Mononuclear cell (primary cell): ENCODE data around the gene LAMTOR3. TPM values are rescaled to one million over a fixed set of nuclear protein-coding genes. Genes with fewer than 3 reads are reported as not detected.
"Not testable (repeated sequence)": the region's sequence is repeated elsewhere in the genome, so short reads cannot be mapped to it uniquely, and the experiment has no call there.

ENCODE experiments used
- H3K27me3 ChIP-seq: 2 replicates; pipeline ENCODE4 v1.6.0; 2011; ENCODE audit warnings: low read length, control low read depth; ENCODE audit not compliant: insufficient read depth
- H3K4me1 ChIP-seq: 2 replicates; pipeline ENCODE4 v1.5.1; 2011; ENCODE audit warnings: mild to moderate bottlenecking, low read length, control low read depth; ENCODE audit not compliant: insufficient read depth
- H3K4me3 ChIP-seq: 2 replicates; pipeline ENCODE4 v1.5.1; 2011; ENCODE audit warnings: mild to moderate bottlenecking, low read length, moderate library complexity
- H3K9me3 ChIP-seq: 2 replicates; pipeline ENCODE4 v1.5.1; 2011; ENCODE audit warnings: low read depth, mild to moderate bottlenecking, control low read depth, low read length
- total RNA-seq: library from RNA; depleted of rRNA; stranded (reverse); fragments of >200 nt; gene quantifications from one replicate; pipeline ENCODE4 v1.2.3, GENCODE V29; 2012

LAMTOR3 gene
- total RNA-seq, 1 donor: 41.0 TPM

DNA sequence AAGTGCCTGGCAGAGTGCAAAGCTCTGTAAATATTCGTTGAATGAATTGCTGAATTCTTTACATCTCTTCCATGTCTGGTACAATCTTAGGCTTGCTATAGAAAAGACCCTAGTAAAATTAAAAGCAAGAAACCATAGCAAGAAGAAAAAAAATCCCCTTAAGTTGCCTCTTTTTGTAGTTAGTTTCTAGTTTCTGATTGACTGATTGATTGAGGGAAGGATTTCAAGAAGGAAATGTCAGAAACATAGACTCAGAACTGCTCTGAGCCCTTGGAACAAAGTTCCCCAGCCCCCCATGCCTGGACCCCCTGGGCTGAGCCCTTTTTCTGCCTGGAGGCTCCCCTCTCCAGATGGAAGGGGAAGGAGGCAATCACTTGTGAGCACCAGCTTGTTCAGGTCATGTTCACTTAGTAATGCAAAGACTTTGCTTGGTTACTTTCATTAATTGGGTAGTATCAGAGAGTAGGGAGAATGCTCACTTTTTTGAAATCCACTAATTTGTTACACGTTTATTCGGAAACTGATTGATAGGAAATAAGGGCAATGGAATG, 42.0 kb downstream of the LAMTOR3 start:
- Histone ChIP-seq H3K27me3 (no peaks in the 10 kb centered on the region), H3K9me3 (no peaks in the 10 kb centered on the region), H3K4me1 (peaks cover 65% of the 10 kb centered on the region), H3K4me3 (no peak overlapping the region)

DNA sequence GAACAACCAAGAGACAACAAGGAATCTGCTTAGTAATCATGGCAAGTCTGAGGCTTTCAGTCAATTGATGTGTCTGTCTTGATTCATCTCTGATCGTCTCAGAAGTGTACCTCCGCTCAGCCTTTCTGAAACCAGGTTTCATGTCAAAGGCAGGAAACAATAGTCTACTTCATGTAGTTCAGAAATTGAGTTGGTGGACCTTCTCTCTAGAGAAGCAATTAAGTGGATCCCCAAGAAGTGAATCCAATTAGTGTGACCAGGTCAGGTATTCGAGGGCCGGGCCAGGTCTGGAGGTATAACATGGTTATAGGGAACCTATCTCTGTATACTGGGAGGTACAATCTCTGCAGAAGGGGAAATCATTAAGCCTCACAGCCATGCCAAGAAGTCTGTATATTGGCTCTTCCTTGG, 45.6 kb downstream of the LAMTOR3 start:
- no peaks in the 10 kb centered on the region for H3K9me3 ChIP-seq

DNA sequence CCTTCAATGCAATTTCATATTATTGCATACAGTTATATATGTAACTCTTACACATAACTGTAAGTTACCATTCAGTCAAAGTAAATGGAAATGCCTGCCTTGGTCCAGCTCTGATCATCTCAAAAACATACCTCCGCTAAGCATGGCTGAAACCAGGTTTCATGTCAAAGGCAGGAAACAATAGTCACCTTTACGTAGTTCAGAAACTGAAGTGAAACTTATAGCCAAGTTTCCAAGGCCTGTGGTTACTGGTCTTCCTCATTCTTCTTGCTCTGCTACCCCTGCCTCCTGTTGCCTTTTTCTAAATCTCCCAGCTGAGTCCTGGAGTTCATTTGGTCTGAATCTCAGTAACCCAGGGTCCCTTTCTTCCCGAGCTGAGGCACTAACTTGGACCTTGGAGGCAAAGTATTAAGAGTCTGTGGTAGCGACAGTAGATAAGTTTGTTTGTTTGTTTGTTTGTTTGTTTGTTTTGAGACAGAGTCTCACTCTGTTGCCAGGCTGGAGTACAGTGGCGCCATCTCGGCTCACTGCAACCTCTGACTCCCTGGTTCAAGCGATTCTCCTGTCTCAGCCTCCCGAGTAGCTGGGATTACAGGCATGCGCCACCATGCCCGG, 46.8 kb downstream of the LAMTOR3 start:
- H3K27me3 ChIP-seq: no peaks in the 10 kb centered on the region
- H3K9me3 ChIP-seq: no peaks in the 10 kb centered on the region
- H3K4me1 ChIP-seq: peaks cover 54% of the 10 kb centered on the region
- H3K4me3 ChIP-seq: no peak overlapping the region

More for the DNA sequence above, 45.6 kb downstream of the LAMTOR3 start:
- peaks cover 62% of the 10 kb centered on the region for H3K4me1 ChIP-seq
- H3K4me3 ChIP-seq: no peak overlapping the region
- H3K27me3 ChIP-seq: no peaks in the 10 kb centered on the region

DNA sequence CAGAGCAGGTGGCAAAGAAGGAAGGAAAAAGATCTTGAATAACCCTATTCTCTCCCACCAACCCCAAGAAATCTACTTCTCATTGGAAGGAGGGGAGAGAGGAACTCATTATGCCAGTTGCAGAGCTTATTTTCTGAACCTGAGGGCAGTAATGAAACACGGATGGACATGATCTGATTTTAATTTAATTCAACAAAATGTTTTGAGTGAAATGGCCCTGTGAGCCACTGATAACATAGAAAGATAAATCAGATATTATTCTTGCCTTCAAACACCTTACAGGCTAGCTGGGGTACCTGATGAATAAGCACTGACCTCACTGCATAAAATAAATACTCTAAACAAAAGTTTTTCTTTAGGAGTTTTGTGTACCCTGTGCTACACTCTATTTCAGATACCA, 47.3 kb downstream of the LAMTOR3 start:
- H3K4me1 ChIP-seq: peaks cover 54% of the 10 kb centered on the region
- no peaks in the 10 kb centered on the region for H3K27me3 ChIP-seq
- H3K4me3 ChIP-seq: no peak overlapping the region
- no peaks in the 10 kb centered on the region for H3K9me3 ChIP-seq

DNA sequence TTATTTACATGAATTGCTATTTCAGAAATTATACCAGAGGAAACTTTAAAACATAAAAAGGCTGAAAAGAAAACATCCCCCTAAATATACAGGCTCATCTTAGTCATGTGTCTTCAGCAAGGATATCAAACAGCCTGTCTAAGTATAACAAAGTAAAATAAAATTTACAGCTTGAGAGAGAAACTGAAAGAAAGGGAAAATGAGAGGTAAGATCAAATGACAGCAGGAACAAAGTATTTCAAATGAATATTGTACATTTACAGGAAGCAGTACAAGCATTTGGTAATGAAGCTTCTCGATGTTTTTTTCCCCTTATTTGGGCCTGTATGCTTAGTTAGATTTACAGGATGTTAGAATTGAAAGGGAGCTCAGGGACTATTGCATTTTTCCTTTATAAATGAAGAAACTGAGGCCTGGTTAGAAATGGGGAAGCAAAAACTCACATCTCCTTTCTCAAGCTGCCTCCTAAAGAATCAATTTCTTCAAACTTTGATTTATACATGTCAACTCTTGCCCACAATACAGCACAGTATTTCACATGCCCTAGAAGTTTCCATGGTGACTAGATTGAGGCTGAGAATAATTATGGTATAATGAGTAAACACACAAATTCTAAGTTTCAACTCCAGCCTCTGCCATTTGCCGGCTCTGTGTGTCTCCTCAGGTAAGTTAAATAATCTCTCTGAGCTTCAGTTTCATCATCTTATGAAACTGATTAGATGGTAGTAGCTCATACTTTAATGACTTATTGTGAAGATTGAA, 48.3 kb downstream of the LAMTOR3 start:
- Histone ChIP-seq H3K9me3 (no peaks in the 10 kb centered on the region), H3K4me1 (peaks cover 45% of the 10 kb centered on the region), H3K4me3 (no peak overlapping the region), H3K27me3 (no peaks in the 10 kb centered on the region)

DNA sequence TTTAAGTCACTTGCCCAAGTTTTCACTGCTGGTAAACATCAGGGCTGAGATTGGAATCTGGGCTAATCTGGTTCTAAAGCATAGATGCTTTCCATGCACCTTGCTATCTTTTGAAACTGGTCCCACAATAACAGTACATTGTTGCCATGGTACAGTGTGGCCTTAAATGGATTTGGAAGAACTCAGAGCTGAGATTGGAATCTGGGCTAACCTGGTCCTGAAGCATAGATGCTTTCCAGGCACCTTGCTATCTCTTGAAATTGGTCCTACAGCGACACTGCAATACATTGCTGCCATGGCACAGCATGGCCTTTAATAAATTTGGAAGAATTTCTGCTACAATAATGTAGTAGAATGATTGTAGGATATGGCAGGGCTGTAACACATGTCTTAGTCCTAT, 49.0 kb downstream of the LAMTOR3 start:
- H3K4me1 ChIP-seq: peaks cover 40% of the 10 kb centered on the region
- no peak overlapping the region for H3K4me3 ChIP-seq
- no peaks in the 10 kb centered on the region for H3K9me3 ChIP-seq
- H3K27me3 ChIP-seq: no peaks in the 10 kb centered on the region

DNA sequence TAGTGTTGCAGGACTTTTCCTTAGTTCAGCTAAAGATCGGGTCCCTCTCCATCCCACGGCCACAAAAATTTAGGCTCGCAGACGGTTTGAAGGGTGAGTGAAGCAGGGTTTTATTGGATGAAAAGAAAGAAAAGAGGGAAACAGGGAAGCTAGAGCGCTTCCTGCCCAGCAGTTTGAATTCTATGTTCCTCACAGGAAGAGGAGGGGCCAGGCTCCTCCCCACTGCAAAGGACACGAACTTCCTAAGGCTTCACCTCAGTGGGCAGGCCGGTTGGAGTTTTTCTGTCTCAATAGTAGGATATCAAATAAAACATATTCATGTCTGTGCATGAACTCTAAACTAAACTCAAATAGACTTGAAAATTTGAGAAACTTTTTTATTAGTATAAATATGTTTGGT, 50.2 kb downstream of the LAMTOR3 start:
- H3K4me3 ChIP-seq: no peak overlapping the region
- H3K27me3 ChIP-seq: no peaks in the 10 kb centered on the region
- no peaks in the 10 kb centered on the region for H3K9me3 ChIP-seq
- peaks cover 40% of the 10 kb centered on the region for H3K4me1 ChIP-seq

DNA sequence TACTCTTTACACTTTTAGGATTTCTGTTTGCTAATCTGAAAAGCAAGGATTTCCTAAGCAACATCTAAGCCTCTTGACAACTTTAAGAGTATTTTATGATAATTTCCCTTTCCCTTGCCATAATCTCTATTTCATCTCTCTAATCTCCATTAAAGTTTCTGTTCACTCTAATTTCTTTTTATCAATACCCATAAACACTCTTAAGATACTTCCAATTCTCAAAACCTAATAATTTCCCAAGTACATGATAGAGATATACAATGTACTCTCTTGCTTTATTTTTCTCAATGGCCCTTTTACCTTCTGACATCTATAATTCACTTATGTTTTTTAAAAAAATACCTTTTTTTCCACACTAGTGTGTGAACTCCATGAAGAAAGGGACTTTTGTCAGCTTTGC, 50.8 kb downstream of the LAMTOR3 start:
- Histone ChIP-seq H3K4me1 (peaks cover 40% of the 10 kb centered on the region), H3K4me3 (no peak overlapping the region), H3K9me3 (no peaks in the 10 kb centered on the region), H3K27me3 (no peaks in the 10 kb centered on the region)

DNA sequence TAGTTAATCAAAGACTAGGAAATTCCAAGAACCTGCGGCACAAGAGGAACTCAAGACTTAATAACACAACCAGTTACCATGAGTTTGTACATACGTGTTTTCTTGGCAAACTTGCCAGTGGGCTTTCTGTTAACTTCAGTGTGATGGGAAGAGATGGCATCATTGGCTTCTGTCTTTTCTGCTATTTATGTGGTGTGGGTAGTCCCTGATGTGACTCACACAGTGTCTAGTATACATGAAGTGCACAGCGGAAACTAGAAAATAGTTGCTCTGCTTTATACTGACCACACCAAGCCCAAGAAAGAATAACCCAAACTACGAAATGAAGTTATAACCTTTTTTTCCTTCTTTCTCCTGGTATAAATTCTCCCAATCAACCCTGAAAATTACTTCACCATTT, 53.1 kb downstream of the LAMTOR3 start:
- Histone ChIP-seq H3K9me3 (no peaks in the 10 kb centered on the region), H3K4me3 (no peak overlapping the region), H3K27me3 (no peaks in the 10 kb centered on the region), H3K4me1 (peaks cover 20% of the 10 kb centered on the region)

DNA sequence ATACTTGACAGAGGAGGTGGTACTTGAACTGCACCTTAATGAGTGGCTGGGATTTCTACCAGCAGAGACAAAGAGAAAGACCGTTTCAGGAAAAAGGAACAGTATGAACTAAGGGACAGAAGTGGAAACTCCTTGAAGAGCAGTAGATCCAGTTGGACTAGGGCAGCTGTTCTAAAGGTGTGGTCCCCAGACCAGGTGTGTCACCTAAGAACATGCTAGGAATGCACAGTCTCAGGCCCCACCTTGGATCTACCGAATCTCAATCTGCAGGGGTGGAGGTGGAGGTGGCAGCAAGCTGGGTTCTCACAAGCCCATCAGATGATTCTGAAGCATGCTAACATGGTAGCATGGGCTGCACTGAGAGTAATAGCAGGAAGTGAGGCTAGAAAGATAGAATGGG, 55.3 kb downstream of the LAMTOR3 start:
- H3K4me3 ChIP-seq: no peak overlapping the region
- H3K4me1 ChIP-seq: peaks cover 4% of the 10 kb centered on the region

DNA sequence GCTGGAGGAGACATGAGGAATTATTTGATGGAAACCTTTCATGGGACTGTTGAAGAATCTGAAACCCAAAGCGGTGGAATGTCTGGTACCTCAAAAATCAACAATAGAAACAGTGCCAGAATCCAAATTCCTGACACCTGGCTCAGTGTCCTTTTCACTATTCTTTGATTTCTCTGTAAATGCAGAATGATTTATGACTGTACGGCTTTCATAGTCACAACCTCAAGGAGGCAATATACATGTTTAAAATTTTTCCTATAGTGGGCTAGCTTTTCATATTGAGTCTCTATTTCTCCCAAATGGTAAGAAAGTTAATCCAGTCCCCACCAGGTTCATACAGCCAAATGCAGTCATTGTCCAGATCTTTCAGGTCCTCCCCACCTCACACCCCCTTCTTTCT, 58.3 kb downstream of the LAMTOR3 start:
- no peaks in the 10 kb centered on the region for H3K27me3 ChIP-seq
- no peak overlapping the region for H3K4me3 ChIP-seq
- no peaks in the 10 kb centered on the region for H3K9me3 ChIP-seq
- peaks cover 2% of the 10 kb centered on the region for H3K4me1 ChIP-seq

More for the DNA sequence above, 55.3 kb downstream of the LAMTOR3 start:
- no peaks in the 10 kb centered on the region for H3K9me3 ChIP-seq
- H3K27me3 ChIP-seq: no peaks in the 10 kb centered on the region

DNA sequence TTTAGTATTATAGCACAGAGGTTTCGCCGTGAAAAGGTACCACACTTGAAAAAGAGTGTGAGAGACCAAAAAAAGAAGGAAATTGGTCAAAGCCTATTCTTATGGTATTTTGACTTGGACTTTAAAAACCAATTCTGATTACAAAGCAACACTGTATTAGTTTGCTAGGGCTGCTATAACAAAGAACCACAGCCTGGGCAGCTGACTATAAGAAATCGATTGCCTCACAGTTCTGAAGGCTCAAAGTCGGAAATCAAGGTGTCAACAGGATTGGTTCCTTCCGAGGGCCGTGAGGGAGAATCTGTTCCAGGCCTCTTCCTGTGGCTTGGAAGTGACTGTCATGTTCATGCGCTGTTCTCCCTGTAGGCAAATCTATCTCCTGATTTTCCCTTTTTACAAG, 59.7 kb downstream of the LAMTOR3 start:
- no peaks in the 10 kb centered on the region for H3K9me3 ChIP-seq
- no peak overlapping the region for H3K4me3 ChIP-seq
- peaks cover 2% of the 10 kb centered on the region for H3K4me1 ChIP-seq

DNA sequence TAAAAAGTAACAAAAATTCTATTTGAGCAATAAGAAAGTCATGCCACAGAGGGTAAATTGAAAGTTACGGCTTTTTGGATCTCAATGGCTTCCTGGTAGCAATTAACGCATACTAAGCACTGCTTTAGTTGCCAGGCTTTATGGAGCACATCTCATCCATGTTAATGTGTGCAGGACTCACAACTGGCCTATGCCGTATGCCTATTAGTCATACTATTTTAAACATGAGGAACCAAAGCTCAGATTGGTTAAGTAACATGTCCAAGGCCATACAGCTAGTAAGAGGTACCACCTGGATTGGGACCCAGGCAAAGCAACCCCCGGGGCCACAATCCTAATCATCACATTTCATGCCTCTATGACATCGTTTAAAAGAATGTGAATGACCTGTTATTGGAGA, 60.5 kb downstream of the LAMTOR3 start:
- Histone ChIP-seq H3K4me1 (peaks cover 2% of the 10 kb centered on the region), H3K27me3 (no peaks in the 10 kb centered on the region), H3K4me3 (no peak overlapping the region), H3K9me3 (no peaks in the 10 kb centered on the region)

More for the DNA sequence above, 59.7 kb downstream of the LAMTOR3 start:
- no peaks in the 10 kb centered on the region for H3K27me3 ChIP-seq

DNA sequence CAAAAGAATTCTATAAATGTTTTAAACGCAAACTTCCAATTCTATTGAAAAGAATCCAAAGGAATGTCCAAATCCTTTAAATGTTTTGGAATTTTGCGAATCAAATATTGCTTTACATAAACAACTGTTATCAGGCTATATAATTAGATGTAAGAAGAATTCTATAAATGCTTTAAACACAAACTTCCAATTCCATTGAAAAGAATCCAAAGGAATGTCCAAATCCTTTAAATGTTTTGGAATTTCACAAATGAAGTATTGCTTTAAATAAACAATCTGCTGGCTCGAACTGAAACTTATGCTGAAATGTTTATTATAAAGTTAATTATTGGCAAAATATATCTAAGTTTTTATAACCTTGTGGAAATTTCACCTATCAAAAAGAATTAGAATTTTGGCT, 61.5 kb downstream of the LAMTOR3 start:
- Histone ChIP-seq H3K27me3 (no peaks in the 10 kb centered on the region), H3K4me1 (peaks cover 5% of the 10 kb centered on the region), H3K4me3 (no peak overlapping the region), H3K9me3 (no peaks in the 10 kb centered on the region)

DNA sequence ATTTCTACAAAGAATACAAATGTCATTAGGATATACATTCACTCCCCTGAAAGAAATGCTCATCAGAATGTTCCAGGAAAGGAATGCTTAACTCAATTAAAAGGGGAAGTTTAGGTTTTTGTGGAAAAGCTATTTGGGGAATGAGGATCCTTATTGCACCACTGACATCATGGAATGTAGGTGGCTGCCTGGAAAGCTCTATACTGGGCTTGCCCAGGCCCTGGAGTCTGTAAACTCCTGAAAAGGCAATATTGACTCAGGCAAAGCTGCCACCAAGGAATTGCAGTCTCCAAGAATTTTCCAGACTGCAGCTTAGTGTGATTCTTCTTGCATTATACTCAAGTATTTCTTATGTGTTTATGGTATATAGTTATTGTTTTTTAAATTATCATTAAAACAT, 61.9 kb downstream of the LAMTOR3 start:
- Histone ChIP-seq H3K9me3 (no peaks in the 10 kb centered on the region), H3K4me1 (peaks cover 9% of the 10 kb centered on the region), H3K27me3 (no peaks in the 10 kb centered on the region), H3K4me3 (no peak overlapping the region)

DNA sequence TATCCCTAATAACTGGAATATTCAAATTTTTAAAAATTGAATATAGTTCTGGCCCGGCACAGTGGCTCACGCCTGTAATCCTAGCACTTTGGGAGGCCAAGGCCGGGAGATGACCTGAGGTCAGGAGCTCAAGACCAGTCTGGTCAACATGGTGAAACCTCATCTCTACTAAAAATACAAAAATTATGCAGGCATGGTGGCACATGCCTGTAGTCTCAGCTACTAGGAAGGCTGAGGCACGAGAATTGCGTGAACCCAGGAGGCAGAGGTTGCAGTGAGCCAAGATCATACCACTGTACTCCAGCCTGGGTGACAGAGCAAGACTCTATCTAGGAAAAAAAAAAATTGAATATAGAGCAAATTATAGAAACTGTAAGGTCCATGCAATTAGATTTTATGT, 64.2 kb downstream of the LAMTOR3 start:
- not testable (repeated sequence) for H3K27me3 ChIP-seq, H3K4me3 ChIP-seq, H3K9me3 ChIP-seq
- peaks cover 25% of the 10 kb centered on the region for H3K4me1 ChIP-seq
